GM12872 (cell line): Measurements from ENCODE around the gene LASP1.

Experiments used
- TF ChIP-seq, protein P1 (sequence below): IDR thresholded peaks from 3 replicates; pipeline ENCODE4 v1.5.1; 2011; ENCODE audit warnings: low read depth, mild to moderate bottlenecking, low read length, moderate library complexity; ENCODE audit not compliant: insufficient read depth

The LASP1 gene

DNA sequence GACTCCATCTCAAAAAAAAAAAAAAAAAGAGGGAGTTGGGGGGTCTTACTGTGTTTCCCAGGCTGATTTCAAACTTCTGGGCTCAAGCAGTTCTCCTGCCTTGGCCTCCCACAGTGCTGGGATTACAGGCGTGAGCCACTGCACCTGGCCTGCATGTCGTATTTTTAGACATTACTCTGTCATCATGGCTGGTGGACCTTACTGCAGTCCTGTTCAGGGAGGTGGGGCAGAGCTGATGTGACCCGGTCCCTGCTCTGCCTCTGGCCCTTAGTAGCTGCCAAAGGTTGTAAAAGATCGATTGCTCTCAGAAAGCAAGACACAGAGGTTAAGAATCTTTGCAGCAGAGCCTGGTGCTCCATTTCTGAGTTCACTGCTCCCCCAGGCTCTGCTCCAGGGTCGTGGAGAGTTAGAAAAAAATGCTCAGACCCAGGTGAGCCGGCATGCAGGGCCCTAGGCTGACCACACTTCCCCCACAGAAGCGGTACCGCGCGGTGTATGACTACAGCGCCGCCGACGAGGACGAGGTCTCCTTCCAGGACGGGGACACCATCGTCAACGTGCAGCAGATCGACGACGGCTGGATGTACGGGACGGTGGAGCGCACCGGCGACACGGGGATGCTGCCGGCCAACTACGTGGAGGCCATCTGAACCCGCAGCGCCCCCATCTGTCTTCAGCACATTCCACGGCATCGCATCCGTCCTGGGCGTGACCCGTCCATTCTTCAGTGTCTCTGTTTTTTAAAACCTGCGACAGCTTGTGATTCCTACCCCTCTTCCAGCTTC is 48.5 kb downstream of the LASP1 start:
- TF ChIP-seq, protein P1, sequence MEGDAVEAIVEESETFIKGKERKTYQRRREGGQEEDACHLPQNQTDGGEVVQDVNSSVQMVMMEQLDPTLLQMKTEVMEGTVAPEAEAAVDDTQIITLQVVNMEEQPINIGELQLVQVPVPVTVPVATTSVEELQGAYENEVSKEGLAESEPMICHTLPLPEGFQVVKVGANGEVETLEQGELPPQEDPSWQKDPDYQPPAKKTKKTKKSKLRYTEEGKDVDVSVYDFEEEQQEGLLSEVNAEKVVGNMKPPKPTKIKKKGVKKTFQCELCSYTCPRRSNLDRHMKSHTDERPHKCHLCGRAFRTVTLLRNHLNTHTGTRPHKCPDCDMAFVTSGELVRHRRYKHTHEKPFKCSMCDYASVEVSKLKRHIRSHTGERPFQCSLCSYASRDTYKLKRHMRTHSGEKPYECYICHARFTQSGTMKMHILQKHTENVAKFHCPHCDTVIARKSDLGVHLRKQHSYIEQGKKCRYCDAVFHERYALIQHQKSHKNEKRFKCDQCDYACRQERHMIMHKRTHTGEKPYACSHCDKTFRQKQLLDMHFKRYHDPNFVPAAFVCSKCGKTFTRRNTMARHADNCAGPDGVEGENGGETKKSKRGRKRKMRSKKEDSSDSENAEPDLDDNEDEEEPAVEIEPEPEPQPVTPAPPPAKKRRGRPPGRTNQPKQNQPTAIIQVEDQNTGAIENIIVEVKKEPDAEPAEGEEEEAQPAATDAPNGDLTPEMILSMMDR: no peak

DNA sequence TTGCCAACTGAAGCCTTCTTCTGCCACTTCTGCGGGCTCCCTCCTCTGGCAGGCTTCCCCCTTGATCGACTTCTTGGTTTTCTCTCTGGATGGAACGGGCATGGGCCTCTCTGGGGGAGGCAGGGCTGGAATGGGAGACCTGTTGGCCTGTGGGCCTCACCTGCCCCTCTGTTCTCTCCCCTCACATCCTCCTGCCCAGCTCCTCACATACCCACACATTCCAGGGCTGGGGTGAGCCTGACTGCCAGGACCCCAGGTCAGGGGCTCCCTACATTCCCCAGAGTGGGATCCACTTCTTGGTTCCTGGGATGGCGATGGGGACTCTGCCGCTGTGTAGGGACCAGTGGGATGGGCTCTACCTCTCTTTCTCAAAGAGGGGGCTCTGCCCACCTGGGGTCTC is 49.1 kb downstream of the LASP1 start:
- TF ChIP-seq, protein P1: no peak

DNA sequence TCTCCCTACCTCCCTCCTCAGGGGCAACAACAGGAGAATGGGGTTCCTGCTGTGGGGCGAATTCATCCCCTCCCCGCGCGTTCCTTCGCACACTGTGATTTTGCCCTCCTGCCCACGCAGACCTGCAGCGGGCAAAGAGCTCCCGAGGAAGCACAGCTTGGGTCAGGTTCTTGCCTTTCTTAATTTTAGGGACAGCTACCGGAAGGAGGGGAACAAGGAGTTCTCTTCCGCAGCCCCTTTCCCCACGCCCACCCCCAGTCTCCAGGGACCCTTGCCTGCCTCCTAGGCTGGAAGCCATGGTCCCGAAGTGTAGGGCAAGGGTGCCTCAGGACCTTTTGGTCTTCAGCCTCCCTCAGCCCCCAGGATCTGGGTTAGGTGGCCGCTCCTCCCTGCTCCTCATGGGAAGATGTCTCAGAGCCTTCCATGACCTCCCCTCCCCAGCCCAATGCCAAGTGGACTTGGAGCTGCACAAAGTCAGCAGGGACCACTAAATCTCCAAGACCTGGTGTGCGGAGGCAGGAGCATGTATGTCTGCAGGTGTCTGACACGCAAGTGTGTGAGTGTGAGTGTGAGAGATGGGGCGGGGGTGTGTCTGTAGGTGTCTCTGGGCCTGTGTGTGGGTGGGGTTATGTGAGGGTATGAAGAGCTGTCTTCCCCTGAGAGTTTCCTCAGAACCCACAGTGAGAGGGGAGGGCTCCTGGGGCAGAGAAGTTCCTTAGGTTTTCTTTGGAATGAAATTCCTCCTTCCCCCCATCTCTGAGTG is 49.6 kb downstream of the LASP1 start:
- TF ChIP-seq, protein P1: no peak

GRCh38 chr17:38920374-38921291 is 50.8 kb downstream of the LASP1 start:
- TF ChIP-seq, protein P1: no peak

DNA sequence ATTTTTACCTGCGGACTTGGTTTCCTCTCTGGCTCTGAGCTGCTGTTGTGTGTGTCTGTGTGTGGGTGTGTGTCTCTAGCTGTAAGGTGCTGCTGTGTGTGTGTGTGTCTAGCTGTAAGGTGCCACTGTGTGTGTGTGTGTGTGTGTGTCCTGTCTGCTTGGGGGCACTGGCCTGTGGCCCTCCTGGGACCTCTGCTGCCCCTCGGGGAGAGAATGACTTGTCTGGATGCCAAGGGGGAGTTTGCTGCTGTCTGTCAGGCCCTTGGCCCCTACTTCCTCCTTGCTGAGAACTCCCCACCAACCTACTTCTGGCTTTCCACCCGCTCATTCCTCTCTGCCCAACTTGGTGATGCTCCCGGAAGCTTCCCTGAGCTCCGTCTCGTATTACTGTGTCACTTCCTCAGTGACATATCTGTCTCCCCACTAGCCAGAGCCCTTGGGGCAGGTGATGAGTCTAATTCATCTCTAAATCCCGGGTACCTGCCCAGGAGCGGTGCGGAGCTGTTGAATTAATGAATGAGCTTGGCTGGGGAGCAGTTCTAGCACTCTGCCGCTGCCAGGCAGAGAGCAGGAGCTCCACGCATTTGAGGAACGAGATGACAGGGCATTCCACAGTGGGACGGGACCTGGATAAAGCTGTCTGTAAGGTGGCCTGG is 52.0 kb downstream of the LASP1 start:
- TF ChIP-seq, protein P1: no peak

DNA sequence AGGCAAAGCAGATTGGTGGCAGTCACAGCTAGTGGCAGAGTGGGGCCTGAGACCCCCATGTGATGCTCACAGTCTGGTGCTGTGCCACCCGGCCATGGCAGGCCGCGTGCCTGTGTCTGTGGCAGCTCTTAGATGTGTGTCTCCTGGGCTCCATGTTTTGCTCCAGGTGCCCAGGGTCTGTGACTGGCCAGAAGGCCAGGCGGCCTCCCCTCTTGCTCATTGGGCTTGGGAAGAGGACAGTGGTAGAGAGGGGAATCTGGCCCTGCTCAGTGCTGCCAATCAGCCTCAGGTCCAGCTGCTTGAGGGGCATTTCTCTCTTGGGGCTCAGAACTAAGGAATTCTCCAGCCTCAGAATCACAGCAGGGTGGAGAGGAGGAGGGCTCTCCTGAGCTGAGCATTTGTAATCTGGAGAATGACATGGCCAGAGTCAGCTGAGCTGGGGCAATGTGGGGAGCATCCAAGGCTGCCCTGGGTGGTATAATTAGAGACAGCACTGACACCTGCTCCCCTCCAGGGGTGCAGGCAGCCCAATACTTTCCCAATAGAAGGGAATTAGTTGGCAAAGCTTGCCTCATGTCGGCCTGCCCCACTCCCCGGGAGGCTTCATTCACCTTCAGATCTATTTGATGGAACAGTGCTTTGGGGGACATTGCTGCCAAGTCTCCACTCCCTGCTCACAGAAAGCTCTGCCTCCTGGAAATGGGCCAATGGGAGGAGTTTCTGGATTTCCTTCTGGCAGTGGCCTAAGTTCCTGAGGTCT is 52.9 kb downstream of the LASP1 start:
- TF ChIP-seq, protein P1: 0 out of 3 replicates have a peak, but pooled peaks have one; percentile 17
